NB4 (cell line): ENCODE data around the gene DNM1L.

ENCODE experiments used
- MYC ChIP-seq: IDR thresholded peaks from 2 replicates; pipeline ENCODE4 v1.6.1; 2011; ENCODE audit warnings: low read depth, low read length
- POLR2A ChIP-seq: IDR thresholded peaks from 2 replicates; pipeline ENCODE4 v1.6.1; 2011; ENCODE audit warnings: mild to moderate bottlenecking; ENCODE audit not compliant: insufficient read length; ENCODE audit errors: extremely low read depth
- TF ChIP-seq, protein P1 (sequence below): IDR thresholded peaks from 2 replicates; pipeline ENCODE4 v1.6.1; 2011; ENCODE audit warnings: low read depth, low read length
- TF ChIP-seq, protein P2 (sequence below): IDR thresholded peaks from one replicate; pipeline ENCODE4 v1.5.1; 2012; ENCODE audit warnings: low read depth, low read length

DNA sequence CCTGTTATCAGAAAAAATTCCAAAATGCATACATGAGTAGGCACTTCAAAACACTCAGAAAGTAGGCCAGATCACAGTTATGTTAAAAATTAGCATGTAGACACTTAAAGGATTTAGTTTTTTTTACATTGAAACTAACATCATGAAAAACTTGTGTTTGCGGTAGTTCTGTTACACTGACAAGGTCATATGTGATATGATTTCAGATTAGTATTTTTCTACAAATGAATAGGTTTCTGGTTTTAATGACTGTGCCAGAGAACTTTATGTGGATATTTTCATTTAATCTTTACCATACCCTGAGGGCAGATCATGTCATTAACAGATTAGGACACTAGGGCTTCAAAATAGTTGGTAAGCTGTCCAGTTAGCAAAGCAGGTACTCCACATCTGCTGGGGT lies 55.9 kb downstream of the DNM1L start:
- TF ChIP-seq, protein P1, sequence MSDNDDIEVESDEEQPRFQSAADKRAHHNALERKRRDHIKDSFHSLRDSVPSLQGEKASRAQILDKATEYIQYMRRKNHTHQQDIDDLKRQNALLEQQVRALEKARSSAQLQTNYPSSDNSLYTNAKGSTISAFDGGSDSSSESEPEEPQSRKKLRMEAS, result no peak
- TF ChIP-seq, protein P2, sequence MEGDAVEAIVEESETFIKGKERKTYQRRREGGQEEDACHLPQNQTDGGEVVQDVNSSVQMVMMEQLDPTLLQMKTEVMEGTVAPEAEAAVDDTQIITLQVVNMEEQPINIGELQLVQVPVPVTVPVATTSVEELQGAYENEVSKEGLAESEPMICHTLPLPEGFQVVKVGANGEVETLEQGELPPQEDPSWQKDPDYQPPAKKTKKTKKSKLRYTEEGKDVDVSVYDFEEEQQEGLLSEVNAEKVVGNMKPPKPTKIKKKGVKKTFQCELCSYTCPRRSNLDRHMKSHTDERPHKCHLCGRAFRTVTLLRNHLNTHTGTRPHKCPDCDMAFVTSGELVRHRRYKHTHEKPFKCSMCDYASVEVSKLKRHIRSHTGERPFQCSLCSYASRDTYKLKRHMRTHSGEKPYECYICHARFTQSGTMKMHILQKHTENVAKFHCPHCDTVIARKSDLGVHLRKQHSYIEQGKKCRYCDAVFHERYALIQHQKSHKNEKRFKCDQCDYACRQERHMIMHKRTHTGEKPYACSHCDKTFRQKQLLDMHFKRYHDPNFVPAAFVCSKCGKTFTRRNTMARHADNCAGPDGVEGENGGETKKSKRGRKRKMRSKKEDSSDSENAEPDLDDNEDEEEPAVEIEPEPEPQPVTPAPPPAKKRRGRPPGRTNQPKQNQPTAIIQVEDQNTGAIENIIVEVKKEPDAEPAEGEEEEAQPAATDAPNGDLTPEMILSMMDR, result no peak
- TF ChIP-seq POLR2A (no peak), MYC (no peak)
